Stimulated activated CD4-positive, alpha-beta T cell treated with anti-CD3 and anti-CD28 coated beads, Interleukin-2, amount 100 ng/mL, for 24 hours (primary cell): Measurements from ENCODE around the gene SYT12.
A peak's percentile ranks its signal among the peaks of the same experiment; 100 is the strongest.
"Not testable (repeated sequence)": the region's sequence is repeated elsewhere in the genome, so short reads cannot be mapped to it uniquely, and the experiment has no call there.

Experiments
- DNase-seq, 2 donors: peaks; one replicate each; pipeline ENCODE4 v3.0.0-alpha.2; 2020

SYT12 gene

DNA sequence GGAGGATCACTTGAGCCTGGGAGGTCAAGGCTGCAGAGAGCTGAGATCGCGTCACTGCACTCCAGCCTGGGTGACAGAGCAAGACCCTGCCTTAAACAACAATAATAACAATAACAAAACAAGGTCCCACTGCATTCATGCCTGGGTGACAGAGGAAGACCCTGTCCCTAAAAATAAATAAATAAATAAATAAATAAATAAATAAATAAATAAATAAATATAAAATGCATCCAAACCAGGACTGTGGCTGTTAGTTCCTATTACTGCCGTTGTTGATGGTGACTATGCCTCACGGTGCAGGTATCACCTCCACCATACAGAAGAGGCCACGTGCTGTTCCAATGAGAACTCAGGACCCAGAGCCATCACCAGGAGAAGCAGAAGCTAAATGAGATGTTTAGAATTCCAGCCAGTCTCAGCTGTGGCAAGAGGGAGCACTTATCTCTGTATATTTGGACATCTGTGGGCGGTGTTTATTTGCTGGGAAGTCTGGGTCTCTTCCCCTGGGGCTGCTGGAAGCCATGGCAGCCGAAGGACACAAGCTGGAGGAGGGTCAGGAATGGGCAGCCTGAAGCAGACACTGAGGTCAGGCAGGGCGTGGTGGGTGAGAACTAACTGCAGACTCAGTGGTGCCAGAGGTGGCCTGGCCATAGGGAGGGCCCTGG lies 26.2 kb upstream of the SYT12 start:
- DNase-seq, result no peak

DNA sequence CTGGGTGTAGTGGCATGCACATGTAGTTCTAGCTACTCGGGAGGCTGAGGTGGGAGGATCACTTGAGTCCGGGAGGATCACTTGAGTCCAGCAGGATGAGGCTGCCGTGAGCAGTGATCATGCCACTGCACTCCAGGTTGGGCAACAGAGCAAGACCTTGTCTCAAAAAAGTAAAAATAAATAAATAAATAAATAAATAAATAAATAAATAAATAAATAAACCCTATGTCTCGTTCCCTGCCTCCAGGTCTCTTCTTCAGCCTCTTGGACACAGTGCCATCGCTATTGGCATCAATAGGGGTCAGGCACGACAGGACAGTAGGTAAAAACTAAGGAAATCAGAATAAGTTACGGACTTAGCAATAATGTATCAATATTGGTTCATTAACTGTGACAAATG lies 23.4 kb upstream of the SYT12 start:
- no peak for DNase-seq

DNA sequence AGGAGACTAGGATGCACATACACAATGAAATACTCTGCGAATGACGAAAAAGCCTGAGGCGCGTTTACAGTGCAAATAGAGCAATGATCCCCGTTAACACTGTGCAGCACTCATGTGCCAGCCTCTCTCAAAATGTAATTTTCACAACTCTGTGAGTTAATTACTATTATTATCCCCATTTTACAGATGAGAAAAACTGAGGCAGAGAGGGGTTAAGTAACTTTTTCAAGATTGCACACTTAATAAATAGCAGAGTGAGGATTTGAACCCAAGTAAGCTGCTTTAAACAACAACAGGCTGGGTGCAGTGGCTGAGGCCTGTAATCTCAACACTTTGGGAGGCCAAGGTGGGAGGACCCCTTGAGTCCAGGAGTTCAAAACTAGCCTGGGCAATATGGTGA lies 21.6 kb upstream of the SYT12 start:
- no peak for DNase-seq

DNA sequence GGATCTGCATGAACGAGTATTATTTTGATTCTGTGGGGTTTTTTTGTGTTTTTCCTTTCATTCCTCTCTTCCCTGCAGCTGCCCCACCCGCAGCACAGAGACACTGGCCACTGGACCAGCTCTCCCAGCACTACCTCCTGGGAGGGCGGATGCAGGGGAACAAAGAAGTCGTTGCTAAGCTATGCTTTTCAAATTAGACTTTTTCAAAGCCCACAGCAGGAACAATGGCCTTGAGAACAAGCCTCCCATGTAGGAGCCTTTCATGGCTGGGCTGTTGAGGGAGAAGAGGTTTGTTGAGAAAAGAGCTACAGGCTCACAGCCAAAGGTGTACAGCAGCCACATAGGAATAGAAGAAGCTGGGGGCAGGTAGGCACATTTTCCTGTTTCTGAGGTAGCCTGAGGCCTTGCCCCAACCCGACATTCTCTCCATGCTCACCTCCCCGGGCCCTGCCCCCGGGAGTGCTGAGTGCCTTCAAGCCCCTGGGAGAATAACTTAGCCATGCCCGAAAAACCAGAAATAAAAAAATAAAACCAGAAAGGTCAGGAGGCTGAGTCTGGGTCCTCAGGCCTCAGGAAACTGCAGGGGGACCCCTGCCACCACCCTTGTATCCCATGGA lies 20.5 kb upstream of the SYT12 start:
- no peak for DNase-seq

DNA sequence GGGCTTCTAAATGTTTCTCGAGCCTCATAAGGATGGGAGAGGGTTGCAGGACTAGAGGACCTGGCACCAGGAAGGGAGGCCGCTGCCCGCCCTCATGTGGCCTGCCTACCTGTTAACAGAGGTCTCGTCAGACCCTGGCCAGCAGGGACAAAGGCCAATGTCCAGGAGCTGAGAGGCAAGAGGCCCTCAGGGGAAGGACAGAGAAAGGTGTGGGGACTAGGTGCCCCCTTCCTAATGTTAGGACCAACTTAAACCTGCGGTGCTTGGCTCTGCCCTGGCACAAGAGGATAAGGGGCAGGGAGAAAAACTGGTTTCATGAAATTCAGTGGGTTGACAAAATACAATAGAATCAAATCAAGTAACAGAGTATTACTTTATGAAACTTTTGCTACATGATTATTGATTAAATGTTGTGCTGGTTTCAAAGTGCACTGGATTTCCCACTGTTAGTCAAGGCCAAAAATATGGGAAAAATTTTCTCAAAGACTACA lies 20.0 kb upstream of the SYT12 start:
- no peak for DNase-seq

DNA sequence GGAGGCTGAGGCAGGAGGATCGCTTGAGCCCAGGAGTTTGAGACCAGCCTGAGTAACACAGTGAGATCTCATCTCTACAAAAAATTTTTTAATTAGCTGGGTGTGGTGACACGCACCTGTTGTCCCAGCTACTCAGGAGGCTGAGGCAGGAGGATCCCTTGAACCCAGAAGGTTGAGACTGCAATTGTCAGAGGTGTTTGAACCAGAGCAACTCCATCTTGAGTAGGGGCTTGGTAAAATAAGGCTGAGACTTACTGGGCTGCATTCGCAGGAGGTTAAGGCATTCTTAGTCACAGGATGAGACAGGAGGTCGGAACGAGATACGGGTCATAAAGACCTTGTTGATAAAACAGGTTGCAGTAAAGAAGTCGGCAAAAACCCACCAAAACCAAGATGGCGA lies 17.7 kb upstream of the SYT12 start:
- not testable (repeated sequence) for DNase-seq

DNA sequence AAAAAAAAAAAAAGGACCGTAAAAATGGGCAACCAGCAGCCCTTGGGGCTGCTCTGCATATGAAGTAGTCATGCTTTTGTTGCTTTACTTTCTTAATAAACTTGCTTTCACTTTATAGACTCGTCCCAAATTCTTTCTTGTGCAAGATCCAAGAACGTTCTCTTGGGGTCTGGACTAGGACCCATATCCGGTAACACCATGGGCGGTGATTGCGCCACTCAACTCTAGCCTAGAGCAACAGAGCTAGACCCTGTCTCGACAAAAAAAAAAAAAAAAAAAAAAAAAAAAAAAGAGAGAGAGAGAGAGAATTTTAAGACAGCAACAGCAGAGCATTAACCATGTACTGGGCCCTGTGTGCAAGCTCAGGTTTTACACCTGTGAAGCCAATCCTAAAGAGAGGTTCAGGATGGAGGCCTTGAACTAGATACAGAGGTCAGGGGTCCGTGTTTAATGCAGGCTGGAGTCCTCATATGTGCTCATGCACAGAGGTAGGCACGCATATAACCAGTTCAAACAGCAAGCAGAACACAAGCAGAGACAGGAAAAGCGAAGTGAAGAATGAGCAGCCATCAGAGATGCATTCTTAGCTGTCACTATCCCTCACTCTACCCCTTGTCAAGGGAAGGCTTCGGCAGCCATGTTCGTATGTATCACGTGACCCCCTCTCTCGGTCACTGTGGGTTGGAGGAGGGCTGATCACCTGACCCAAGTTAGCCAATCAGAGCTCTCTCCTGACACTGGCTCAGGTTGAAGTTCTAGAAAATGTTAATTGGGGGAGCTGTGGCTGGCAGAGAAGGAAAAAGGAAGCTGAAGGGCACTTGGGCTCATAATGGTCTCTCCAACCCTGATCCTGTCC lies 16.7 kb upstream of the SYT12 start:
- peak in 1 of 2 donors; percentile 37 for DNase-seq

DNA sequence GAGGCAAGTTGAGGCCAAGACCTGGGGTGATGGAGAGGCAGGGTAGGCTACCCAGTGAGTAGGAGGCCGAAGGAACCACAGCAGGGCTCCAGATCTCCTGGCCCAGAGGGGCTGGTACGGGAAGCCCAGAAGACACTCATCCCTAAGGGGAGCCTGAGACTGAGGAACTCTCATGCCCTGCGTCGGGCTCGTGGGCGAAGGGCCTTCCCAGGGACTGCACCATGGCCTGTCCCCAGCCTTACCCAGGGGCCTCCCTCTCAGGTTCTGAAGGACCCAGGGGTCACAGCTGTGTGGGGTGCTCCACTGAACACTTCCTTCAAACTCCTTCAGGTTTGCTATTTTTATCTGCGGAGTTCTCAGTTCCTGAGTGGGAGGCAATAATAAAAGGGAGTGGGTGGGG lies 15.8 kb upstream of the SYT12 start:
- no peak for DNase-seq

DNA sequence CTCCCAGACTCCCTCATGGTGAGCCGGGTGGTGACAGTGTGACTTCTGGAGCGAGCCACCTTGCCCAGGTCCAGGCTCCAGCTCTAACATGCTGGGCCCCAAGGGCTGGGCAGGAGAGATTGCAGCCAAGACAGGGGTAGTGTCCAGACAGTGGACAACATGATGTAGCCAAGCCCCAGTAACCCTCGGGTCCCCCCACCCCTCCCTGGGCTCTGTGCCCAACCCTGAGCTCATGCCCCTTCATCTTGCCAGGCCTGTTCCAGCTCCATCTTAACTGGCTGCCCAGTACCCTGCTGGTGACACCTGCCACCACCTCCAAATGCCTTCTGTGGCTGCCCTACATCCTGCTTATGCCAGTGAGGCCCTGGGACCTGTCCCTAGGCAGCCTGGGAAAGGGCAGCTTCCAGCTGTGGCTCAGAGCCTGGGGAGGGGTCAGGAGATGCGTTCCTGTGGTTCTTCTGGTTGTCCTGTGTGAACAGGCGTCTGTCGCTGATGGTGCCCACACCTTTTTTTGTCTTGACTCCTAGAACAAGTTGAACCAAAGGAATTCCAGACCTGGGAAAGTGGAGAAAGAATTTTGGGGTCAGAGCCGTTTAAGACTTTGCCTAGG lies 12.5 kb upstream of the SYT12 start:
- no peak for DNase-seq

DNA sequence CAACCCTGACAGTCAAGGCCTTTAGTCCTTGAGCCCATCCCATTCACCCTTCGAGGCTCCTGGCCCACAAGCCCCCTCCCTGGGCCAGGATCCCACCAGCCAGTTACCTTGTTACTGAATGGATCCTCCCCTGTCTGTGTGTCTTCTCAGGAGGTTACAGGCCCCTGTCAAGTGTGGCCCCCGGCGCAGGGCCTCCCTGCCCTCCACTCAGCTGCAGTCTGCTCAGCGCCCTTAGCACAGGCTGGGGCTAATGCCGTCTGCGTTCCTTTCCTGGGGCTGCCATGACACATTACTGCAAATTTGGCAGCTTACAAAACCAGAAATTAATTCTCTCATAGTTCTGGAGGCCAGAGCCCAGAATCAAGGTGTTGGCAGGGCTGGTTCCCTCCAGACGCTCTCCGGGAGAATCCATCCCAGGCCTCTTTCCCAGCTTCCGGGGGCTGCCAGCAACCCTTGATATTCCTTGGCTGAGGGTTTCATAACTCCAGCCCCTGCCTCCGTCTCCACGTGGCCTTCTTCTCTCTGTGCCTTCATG lies 9.4 kb upstream of the SYT12 start:
- DNase-seq, result no peak

DNA sequence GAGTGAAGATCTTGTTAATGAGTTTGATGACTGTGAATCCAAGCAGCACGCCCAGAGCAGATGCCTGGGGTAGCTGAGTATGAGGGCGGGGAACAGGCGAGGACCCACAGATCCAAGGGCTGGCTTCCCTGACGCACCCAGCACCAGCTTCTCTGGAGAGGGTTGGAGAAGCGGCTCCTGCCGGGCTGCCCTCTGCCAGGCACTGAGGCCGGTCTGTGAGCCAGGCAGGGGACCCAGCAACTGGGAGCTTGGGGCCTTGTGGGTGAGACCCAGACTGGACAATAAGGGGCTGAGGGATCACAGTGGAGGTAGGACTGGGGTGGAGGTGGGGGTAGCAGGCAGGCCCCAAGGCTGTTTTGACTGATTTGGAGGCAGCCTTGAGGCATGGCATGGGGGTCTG lies 8.6 kb upstream of the SYT12 start:
- DNase-seq, result no peak

DNA sequence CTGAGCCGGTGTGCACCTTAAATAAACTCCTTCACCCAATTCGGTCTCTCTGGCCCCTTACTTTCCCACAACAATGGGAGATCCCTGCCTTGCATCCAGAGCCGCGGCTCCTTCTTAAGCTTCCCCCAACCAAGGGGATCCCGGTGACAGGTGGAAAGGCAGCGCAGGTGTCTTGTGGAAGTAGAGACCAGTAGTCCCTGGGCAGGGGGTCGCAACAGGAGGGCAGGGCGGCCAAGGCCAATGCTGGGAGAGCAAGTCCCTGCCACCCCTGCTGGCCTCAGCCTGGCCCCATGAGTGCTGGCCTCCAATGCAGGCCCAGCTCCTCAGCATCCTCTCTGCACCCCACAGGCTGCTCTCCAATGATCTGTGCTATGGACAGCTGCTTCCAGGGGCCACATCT lies 7.9 kb upstream of the SYT12 start:
- DNase-seq, result no peak

DNA sequence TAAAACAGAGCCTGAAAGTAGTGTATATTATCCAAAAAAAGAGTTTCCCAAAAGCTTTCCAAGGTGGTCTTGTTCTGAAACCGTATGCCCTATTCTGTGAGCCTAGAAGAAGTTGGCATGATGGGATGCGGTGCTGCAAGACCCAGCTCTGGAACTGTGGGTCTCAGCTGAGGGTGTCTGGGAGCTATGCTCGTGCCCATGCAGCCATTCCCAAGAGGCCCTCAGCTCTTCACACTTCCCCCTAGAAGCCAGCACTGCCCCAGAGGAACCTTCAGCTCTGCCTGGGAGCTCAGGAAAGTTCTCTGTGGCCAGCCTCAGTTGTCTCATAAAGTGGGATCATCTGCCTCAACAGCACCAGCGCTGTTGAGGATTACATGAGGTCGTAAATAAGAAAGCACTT lies 6.4 kb upstream of the SYT12 start:
- no peak for DNase-seq

DNA sequence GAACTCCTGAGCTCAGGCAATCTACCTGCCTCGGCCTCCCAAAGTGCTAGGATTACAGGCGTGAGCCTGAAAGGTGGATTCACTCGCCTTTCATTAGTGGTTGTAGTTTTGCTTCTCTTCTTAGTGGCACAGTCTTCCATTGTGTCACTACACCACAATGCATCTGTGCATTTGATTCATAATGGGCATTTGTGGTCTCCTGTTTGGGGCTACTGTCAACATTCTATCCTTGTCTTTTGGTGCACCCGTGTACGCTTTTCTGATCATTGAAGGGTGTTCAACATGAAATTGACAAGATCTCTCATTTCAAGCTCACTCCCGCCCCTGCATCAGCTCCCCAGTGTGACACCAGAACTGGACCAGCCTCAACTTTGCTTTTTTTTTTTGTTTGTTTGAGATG lies 2.0 kb upstream of the SYT12 start:
- no peak for DNase-seq

DNA sequence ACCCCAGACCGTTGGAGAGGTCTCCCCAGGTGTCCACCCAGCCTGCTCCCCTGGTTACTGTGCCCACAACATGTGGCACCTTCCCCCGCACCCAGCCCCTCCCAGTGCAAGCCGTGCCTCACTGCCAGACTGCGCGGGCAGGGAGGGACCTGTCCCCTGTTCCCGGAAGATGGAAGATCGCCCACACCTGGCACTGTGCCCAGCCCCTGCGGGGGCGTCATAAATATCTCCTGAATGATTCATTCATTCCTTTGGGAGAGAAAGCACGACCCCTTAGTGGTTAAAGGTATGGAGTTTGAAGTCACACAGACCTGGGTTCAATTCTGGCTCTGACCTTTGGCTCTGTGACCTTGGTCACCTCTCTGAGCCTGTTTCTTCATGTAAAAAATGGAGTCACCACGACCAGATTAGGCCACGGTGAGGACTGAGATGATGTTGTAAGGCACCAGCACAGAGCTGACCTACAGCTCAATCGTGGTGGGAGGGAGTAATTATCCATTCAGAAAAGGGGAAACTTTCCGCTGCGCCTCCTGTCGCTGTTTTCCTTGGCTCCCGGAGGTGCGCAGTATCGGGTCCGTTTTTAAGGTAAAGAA lies 497 bp upstream of the SYT12 start:
- no peak for DNase-seq

DNA sequence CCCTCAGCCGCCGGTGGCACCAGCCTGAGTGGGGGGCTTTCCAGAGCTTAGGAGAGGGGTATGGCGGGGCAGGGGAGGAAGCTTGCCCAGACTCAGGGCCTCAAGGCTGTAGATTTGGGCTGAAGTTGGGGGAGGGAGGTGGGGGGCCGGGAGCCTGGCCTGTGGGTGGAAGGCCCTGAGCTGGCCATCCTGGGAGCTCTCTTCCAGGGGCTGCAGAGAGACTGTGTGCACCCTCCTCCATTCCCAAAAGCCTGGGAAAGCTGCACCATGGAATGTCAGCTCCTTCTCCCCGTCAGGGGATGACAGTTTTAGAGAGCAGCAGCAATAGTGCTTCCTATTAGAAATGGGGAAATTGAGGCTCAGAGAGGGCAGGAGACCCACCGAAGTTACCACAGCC lies 1.0 kb downstream of the SYT12 start:
- no peak for DNase-seq

DNA sequence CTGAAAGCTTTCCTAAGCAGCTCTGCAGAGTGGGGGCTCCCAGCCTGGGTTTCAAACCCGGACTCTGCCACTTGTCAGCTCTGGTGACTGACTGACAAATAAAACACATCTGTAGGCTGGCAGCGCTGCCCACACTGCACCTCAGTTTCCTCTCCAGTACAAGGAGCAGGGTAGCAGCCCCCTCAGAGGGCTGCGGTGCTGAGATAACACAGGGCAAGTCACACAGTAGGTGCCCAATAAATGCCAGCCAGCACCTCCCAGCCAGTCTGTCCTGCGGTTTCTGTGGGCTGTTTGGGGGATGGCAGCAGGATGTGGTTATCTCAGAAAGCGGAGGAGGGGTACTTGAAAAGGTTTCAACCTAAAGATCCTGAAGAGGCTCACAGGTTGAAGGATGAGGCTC lies 1.5 kb downstream of the SYT12 start:
- peak; percentile 41 to 61 for DNase-seq

DNA sequence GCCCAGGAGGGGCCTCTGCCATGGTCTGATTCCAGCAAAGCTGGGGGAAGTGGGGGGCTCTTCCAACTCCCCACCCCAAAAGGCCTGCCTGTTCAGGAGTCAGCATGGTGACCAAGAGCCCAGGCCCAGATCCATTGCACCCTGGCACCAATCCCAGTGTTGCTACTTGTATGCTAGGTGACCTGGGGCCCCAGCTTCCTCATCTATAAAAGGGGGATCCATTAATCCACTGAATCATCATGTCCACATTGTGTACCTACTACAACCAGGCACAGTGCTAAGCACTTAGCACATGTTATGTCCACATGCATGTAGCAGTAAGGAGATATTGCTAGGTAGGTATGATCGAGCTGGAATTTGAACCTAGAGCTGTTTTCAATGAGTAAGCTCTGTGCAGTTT lies 2.0 kb downstream of the SYT12 start:
- no peak for DNase-seq

DNA sequence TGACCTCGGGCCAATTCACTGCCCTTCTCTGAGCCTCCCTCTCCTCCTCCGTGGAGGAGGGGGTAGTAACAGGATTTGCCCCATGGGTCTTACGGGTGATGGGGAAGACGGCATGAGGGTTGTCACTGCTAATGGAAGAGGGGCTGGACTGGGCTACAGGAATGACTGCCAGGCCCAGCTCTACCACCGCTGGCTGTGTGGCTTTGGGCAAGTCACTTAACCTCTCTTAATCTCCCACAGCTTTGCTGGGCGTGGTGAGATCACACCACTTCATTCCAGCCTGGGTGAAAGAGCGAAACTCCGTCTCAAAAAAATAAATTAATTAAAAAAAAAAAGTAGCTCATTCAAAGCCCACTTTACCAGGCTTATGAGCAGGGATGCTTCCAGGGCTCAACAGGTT lies 2.8 kb downstream of the SYT12 start:
- no peak for DNase-seq

DNA sequence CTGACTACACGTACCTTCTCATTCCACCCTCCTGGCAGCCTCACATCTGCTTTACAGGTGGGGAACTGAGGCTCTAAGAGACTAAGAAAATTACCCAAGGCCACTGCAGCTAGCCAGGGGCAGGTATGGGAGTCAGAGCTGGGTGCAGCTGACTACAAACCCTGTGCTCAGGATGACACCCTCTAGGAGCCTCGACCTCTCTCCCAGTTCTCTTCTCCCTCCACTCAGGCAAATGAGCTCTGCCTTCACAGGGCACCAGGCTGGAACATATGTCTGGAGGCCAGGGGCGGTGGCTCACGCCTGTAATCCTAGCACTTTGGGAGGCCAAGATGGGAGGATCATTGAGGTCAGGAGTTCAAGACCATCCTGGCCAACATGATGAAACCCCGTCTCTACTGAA lies 4.0 kb downstream of the SYT12 start:
- no peak for DNase-seq

DNA sequence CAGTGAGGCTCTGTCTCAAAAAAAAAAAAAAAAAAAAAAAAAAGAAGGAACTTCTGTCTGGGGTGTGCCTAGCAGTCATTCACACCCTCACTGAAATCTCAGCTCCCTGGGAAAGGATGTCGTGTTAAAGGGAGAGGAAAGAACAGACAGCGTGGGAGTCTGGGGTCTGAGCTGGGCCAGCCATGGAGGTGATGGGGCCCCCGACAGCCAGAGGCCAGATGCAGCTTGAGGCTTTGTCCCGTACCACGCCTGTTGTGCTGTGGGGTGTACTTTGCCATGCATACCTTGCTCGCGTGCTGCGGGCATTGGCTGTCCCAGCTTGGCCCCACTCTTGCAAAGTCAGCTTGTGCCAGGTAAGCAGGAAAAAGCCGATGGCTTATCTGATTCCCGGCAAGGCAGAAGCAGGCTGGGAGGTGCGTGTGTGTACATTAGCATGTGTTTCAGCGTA lies 4.6 kb downstream of the SYT12 start:
- no peak for DNase-seq

DNA sequence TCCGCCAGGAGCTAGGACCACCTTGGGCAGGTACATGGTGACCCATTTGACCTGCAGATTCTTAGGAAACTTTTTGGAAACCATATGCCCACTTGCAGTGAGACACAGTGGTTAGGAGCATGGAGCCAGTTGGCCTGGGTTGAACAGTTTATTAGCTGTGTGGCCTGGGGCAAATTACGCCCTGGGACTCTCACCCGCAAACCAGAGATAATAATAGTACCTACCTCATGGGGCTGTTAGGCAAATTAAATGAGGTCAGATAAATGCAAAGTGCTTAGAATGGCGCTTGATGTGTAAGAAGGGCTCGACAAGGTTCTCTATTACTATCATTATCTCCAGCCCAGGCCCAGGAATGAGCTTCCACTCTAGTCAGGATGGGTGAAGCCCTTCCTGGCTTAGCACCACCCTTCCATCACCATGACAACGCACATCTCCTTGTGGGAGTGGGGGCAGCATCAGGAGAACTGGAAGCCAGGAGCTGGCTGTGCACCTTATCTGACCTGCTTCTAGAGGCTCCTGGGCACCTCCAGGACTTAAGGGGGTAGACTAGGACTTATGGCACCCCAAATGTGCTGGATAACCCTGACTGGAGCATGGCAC lies 5.1 kb downstream of the SYT12 start:
- no peak for DNase-seq
